Spleen (tissue), 7 donors: ENCODE measurements around the gene MYLK.

Source experiments
- CTCF ChIP-seq, 11 experiments: fragments of 200-600 bp in 7 of 11; fragments of 450-650 bp in 4 of 11; sonication (generic) in 4 of 11; IDR thresholded peaks in 8 of 11; conservative IDR thresholded peaks in 3 of 11; 1 replicate in 7 of 11; 2 replicates in 4 of 11; pipeline versions ENCODE4 v1.4.0 to v1.8.0; 2016 to 2021; ENCODE audit warnings: antibody characterized with exemption in 11 of 11, inconsistent platforms in 4 of 11, mild to moderate bottlenecking in 1 of 11
- POLR2A ChIP-seq, 3 donors: fragments of 450-650 bp; IDR thresholded peaks; one replicate each; pipeline ENCODE4 v1.5.1; 2017; ENCODE audit warnings: antibody characterized with exemption in 3 of 3, mild to moderate bottlenecking in 1 of 3
- donor health status: DM: no; HTN: no; CAD: no; lungs with moderate emphysema.
- donor health status: DM: no; HTN: no; CAD: no.
- donor health status: DM: no; HTN: no; CAD: no.

GRCh38 chr3:123800362-123800682, 83.8 kb downstream of the MYLK start:
- TF ChIP-seq CTCF (IDR thresholded peaks at IDR 0.05 in 8 of 11, conservative IDR thresholded peaks at IDR 0.05 in 3 of 11), result no peak
- TF ChIP-seq POLR2A (IDR thresholded peaks at IDR 0.05), result no peak
